Fibroblast of lung (primary cell): ENCODE data around the gene FH. TPM values are rescaled to one million over a fixed set of nuclear protein-coding genes. Genes with fewer than 3 reads are reported as not detected.

Experiments used
- DNase-seq, 2 donors: peaks; one replicate each; pipeline versions ENCODE4 v3.0.0 to v3.0.0-alpha.2; 2010; ENCODE audit warnings: low read depth in 2 of 2
- H2AFZ ChIP-seq: 2 replicates; pipeline ENCODE4 v1.5.1; 2012; ENCODE audit warnings: low read length, control low read depth, inconsistent platforms
- H3K27ac ChIP-seq: 2 replicates; pipeline ENCODE4 v1.5.1; 2011; ENCODE audit warnings: low read length, control low read depth; ENCODE audit not compliant: insufficient read depth
- H3K27me3 ChIP-seq: 2 replicates; pipeline ENCODE4 v1.5.1; 2011; ENCODE audit warnings: mild to moderate bottlenecking, low read length; ENCODE audit not compliant: control insufficient read depth, insufficient read depth
- H3K36me3 ChIP-seq: 2 replicates; pipeline ENCODE4 v1.5.1; 2011; ENCODE audit warnings: low read length; ENCODE audit not compliant: control insufficient read depth, insufficient read depth
- H3K4me1 ChIP-seq: 2 replicates; pipeline ENCODE4 v1.5.1; 2011; ENCODE audit warnings: low read length; ENCODE audit not compliant: control insufficient read depth, insufficient read depth; ENCODE audit errors: extremely low read depth
- H3K4me2 ChIP-seq: 2 replicates; pipeline ENCODE4 v1.5.1; 2011; ENCODE audit warnings: low read length, control low read depth; ENCODE audit not compliant: insufficient read depth; ENCODE audit errors: extremely low read depth
- H3K4me3 ChIP-seq, 4 experiments: fragments of 200-600 bp in 1 of 4; sonication (generic) in 1 of 4; replicated peaks in 1 of 4; 2 replicates each; pipeline ENCODE4 v1.5.1; 2011 to 2016; ENCODE audit warnings: low read length in 4 of 4, low read depth in 3 of 4, mild to moderate bottlenecking in 3 of 4, control low read depth in 2 of 4, inconsistent platforms in 1 of 4, mixed read lengths in 1 of 4; ENCODE audit not compliant: insufficient read depth in 1 of 4; ENCODE audit errors: control extremely low read depth in 1 of 4
- H3K79me2 ChIP-seq: 2 replicates; pipeline ENCODE4 v1.5.1; 2012; ENCODE audit warnings: mild to moderate bottlenecking, low read length, inconsistent platforms; ENCODE audit not compliant: control insufficient read depth, insufficient read depth
- H3K9ac ChIP-seq: 2 replicates; pipeline ENCODE4 v1.5.1; 2011; ENCODE audit warnings: mild to moderate bottlenecking, low read length, control low read depth; ENCODE audit not compliant: insufficient read depth
- H3K9me3 ChIP-seq: 2 replicates; pipeline ENCODE4 v1.5.1; 2012; ENCODE audit warnings: low read depth, low read length; ENCODE audit not compliant: control insufficient read depth, insufficient read depth
- H4K20me1 ChIP-seq: 2 replicates; pipeline ENCODE4 v1.5.1; 2011; ENCODE audit warnings: low read length; ENCODE audit not compliant: control insufficient read depth, insufficient read depth; ENCODE audit errors: extremely low read depth
- EZH2 ChIP-seq: IDR thresholded peaks from 2 replicates; pipeline ENCODE4 v1.5.1; 2012; ENCODE audit warnings: low read length, control low read depth, mild to moderate bottlenecking; ENCODE audit errors: missing control alignments
- polyA plus RNA-seq, 2 donors: library from polyadenylated mRNA; depleted of rRNA in 1 of 2; stranded (reverse) in 1 of 2; unstranded in 1 of 2; fragments of >200 nt; gene quantifications; 2 replicates each; pipeline ENCODE4 v1.2.1, GENCODE V29; 2011 to 2012; ENCODE audit warnings: missing spikeins in 1 of 2
- total RNA-seq: library from RNA; depleted of rRNA; stranded (reverse); fragments of >200 nt; gene quantifications from 2 replicates; pipeline ENCODE4 v1.2.1, GENCODE V29; 2014
- TF ChIP-seq, protein P1 (sequence below), 2 donors: IDR thresholded peaks in 1 of 2; conservative IDR thresholded peaks in 1 of 2; 1 replicate in 1 of 2; 2 replicates in 1 of 2; pipeline ENCODE4 v1.5.1; 2011 to 2012; ENCODE audit warnings: low read length in 2 of 2, control low read depth in 1 of 2, inconsistent platforms in 1 of 2, low read depth in 1 of 2, mild to moderate bottlenecking in 1 of 2

The FH gene
- total and polyA plus RNA-seq, 2 donors (not counting 1 experiment from before 2014, with no cell fraction given): 118 TPM

DNA sequence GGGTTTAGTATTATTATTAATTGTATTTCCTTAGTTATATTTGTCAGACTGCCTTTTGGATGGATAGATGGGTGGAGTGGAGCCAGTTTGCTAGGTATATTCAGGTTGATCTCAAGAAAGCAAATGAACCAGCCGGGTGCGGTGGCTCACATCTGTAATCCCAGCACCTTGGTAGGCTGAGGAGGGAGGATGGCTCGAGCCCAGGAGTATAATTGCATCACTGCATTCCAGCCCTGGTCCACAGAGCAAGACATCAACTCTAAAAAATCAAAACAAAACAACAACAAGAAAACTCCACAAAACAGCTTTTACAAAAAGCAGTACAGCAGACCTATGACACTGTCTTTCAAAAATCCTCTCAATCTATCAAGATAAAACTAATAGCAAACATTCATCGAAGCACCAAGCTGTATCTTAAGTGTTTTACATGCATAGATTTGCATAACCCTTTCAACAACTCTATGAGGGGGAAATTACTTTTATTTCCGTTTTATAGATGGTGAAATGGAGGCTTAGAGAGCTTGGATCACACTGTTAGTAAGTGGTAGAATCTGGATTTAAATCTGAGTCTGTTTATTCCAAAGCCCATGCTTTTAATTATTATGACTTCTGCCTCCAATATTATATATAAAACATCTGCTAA lies 38.1 kb upstream of the FH start:
- H3K4me3 ChIP-seq: no peak overlapping the region

DNA sequence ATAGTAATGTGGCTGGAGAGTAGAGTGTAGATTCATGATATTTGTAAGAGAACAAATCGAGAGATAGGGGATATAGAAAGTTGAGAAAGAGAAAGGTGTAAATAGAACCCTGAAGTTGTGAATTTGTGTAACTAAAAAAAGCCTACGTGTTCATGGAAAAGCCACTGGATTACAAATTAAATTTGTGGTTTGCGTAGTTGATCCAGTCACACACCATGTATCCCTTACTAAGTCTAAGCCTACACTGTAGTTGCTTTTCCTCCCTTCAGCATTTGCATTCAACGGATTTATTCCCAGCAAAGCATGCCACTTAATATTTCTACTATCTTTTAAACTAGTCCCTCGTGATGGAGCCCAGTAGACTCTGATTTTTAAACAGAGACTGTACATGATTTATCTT lies 37.5 kb upstream of the FH start:
- H3K79me2 ChIP-seq: no peaks in the 10 kb centered on the region
- no peaks in the 10 kb centered on the region for H3K27me3 ChIP-seq
- no peak overlapping the region for H3K4me3 ChIP-seq
- no peak overlapping the region for H3K9ac ChIP-seq
- TF ChIP-seq, protein P1, sequence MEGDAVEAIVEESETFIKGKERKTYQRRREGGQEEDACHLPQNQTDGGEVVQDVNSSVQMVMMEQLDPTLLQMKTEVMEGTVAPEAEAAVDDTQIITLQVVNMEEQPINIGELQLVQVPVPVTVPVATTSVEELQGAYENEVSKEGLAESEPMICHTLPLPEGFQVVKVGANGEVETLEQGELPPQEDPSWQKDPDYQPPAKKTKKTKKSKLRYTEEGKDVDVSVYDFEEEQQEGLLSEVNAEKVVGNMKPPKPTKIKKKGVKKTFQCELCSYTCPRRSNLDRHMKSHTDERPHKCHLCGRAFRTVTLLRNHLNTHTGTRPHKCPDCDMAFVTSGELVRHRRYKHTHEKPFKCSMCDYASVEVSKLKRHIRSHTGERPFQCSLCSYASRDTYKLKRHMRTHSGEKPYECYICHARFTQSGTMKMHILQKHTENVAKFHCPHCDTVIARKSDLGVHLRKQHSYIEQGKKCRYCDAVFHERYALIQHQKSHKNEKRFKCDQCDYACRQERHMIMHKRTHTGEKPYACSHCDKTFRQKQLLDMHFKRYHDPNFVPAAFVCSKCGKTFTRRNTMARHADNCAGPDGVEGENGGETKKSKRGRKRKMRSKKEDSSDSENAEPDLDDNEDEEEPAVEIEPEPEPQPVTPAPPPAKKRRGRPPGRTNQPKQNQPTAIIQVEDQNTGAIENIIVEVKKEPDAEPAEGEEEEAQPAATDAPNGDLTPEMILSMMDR (conservative IDR thresholded peaks at IDR 0.05 in 1 of 2, IDR thresholded peaks at IDR 0.05 in 1 of 2; ENCODE audit: low read depth in 1 of 2, low read length in 2 of 2): no peak
- TF ChIP-seq EZH2: no peak
- H3K4me1 ChIP-seq: no peaks in the 10 kb centered on the region
- DNase-seq: no peak
- H3K36me3 ChIP-seq: no peaks in the 10 kb centered on the region
- no peak overlapping the region for H2AFZ ChIP-seq
- H3K4me2 ChIP-seq: no peak overlapping the region
- no peaks in the 10 kb centered on the region for H3K9me3 ChIP-seq
- H4K20me1 ChIP-seq: no peaks in the 10 kb centered on the region
- no peak overlapping the region for H3K27ac ChIP-seq

More for the DNA sequence above, 38.1 kb upstream of the FH start:
- Histone ChIP-seq H3K27me3 (no peaks in the 10 kb centered on the region), H3K27ac (no peak overlapping the region), H4K20me1 (no peaks in the 10 kb centered on the region), H2AFZ (no peak overlapping the region), H3K36me3 (no peaks in the 10 kb centered on the region), H3K9me3 (no peaks in the 10 kb centered on the region), H3K4me2 (no peak overlapping the region), H3K4me1 (no peaks in the 10 kb centered on the region), H3K9ac (no peak overlapping the region), H3K79me2 (no peaks in the 10 kb centered on the region)
- TF ChIP-seq, protein P1 (conservative IDR thresholded peaks at IDR 0.05 in 1 of 2, IDR thresholded peaks at IDR 0.05 in 1 of 2; ENCODE audit: low read depth in 1 of 2, low read length in 2 of 2): no peak
- TF ChIP-seq EZH2: no peak
- no peak for DNase-seq

DNA sequence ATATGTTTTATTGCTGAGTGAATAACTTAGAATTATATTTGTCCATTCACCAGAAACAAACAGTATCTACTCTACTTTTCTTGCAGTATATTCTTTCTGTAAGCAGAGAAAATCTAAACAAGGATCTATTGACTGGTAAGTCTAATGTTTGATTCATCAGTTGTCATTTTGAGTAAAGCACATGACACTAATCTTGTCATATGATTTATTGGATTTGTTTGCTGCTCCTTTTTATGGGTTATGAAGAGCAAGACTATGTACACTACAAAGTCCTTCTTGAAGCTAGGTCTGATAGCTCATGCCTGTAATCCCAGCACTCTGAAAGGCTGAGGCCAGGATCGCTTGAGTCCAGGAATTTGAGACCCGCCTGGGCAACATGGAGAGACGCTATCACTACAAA lies 36.0 kb upstream of the FH start:
- Histone ChIP-seq H3K79me2 (no peaks in the 10 kb centered on the region), H3K4me1 (no peaks in the 10 kb centered on the region), H3K27me3 (no peaks in the 10 kb centered on the region), H3K4me3 (no peak overlapping the region), H3K36me3 (no peaks in the 10 kb centered on the region), H3K4me2 (no peak overlapping the region), H4K20me1 (no peaks in the 10 kb centered on the region), H3K9ac (no peak overlapping the region), H3K9me3 (no peaks in the 10 kb centered on the region), H3K27ac (no peak overlapping the region), H2AFZ (no peak overlapping the region)
- DNase-seq: no peak
- TF ChIP-seq EZH2: no peak
- TF ChIP-seq, protein P1 (conservative IDR thresholded peaks at IDR 0.05 in 1 of 2, IDR thresholded peaks at IDR 0.05 in 1 of 2; ENCODE audit: low read depth in 1 of 2, low read length in 2 of 2): no peak
